ENCODE measurements around the gene XPOT.
A peak's percentile ranks its signal among the peaks of the same experiment; 100 is the strongest.
"Not testable (repeated sequence)": the region's sequence is repeated elsewhere in the genome, so short reads cannot be mapped to it uniquely, and the experiment has no call there.

Gene XPOT

GRCh38 chr12:64403707-64404469 lies at the start of gene XPOT:
Gene XPOT, plus strand, starts transcription at chr12:64404392. Its CDS starts 5,644 bp downstream, at chr12:64410036.
- DNase-seq: peak; percentile 95

GRCh38 chr12:64356209-64356608 lies 48.0 kb upstream of the XPOT start:
- not testable (repeated sequence) for DNase-seq

GRCh38 chr12:64361173-64361572 lies 43.0 kb upstream of the XPOT start:
- not testable (repeated sequence) for DNase-seq

- DNase-seq: no peak
Measured at GRCh38 chr12:64362721-64363305, 41.4 kb upstream of the XPOT start.

GRCh38 chr12:64383675-64384074 lies 20.5 kb upstream of the XPOT start:
- no peak for DNase-seq

- DNase-seq: no peak
Measured at GRCh38 chr12:64385019-64385418, 19.2 kb upstream of the XPOT start.

GRCh38 chr12:64385468-64385867 lies 18.7 kb upstream of the XPOT start:
- DNase-seq: no peak

GRCh38 chr12:64387197-64387816 lies 16.9 kb upstream of the XPOT start:
- peak; percentile 17 for DNase-seq

GRCh38 chr12:64389154-64389553 lies 15.0 kb upstream of the XPOT start:
- DNase-seq: peak; percentile 90

GRCh38 chr12:64390275-64390851 lies 13.8 kb upstream of the XPOT start, which contains the start of gene C12orf56:
Gene C12orf56, minus strand, starts transcription at chr12:64390758. Its CDS starts 193 bp downstream, at chr12:64390565.
- peak; percentile 51 for DNase-seq

- DNase-seq: no peak
Measured at GRCh38 chr12:64392221-64392620, 12.0 kb upstream of the XPOT start.

- DNase-seq: no peak
Measured at GRCh38 chr12:64395739-64396138, 8.5 kb upstream of the XPOT start.

GRCh38 chr12:64400041-64400440 lies 4.2 kb upstream of the XPOT start:
- DNase-seq: peak; percentile 60

- DNase-seq: no peak
Measured at GRCh38 chr12:64402181-64402580, 2.0 kb upstream of the XPOT start.

- DNase-seq: no peak
Measured at GRCh38 chr12:64404470-64405256, 471 bp downstream of the XPOT start.

GRCh38 chr12:64407342-64408223 lies 3.4 kb downstream of the XPOT start:
- DNase-seq: no peak

- no peak for DNase-seq
Measured at GRCh38 chr12:64411427-64411826, 7.2 kb downstream of the XPOT start.

GRCh38 chr12:64412459-64412858 lies 8.3 kb downstream of the XPOT start:
- no peak for DNase-seq

- no peak for DNase-seq
Measured at GRCh38 chr12:64413884-64414283, 9.7 kb downstream of the XPOT start.

- DNase-seq: no peak
Measured at GRCh38 chr12:64418209-64418608, 14.0 kb downstream of the XPOT start.

GRCh38 chr12:64419696-64420095 lies 15.5 kb downstream of the XPOT start:
- DNase-seq: no peak

GRCh38 chr12:64427988-64428387 lies 23.8 kb downstream of the XPOT start:
- DNase-seq: no peak

Measured in NCI-H510A treated with DMSO at 0.1 percent for 48 hours (cell line).